Measurements from ENCODE around the gene SYCE3. TPM values are rescaled to one million over a fixed set of nuclear protein-coding genes. Genes with fewer than 3 reads are reported as not detected.
"Not testable (repeated sequence)": the region's sequence is repeated elsewhere in the genome, so short reads cannot be mapped to it uniquely, and the experiment has no call there.

Gene SYCE3
- total RNA-seq, 2 experiments from 2014 or later: 3.8 TPM

GRCh38 chr22:50533856-50534711 is 28.6 kb downstream of the SYCE3 start:
- POLR2A ChIA-PET; H3K36me3 Mint-ChIP-seq (ENCODE audit: low read depth); ATAC-seq; H3K9me3 Mint-ChIP-seq (ENCODE audit: low read depth); DNase-seq; H3K27me3 Mint-ChIP-seq: not testable (repeated sequence)
- intact Hi-C loops (cut with DNase I, micrococcal nuclease): loop anchor here in 1 of 2 experiments (5.0 kb wide), 1 partner anchor 557 kb away; no protein-coding TSS in a partner anchor
- peaks cover 41% of the 10 kb centered on the region for H3K4me1 Mint-ChIP-seq
- CTCF ChIA-PET: interaction anchor here (0.8 to 2.9 kb wide), 3 partner anchors 8 to 87 kb away, joined by 3 to 16 read pairs (median 3); partner anchors contain the start of gene SCO2
- H3K4me3 Mint-ChIP-seq: peak overlapping the region; percentile 87
- H3K27ac Mint-ChIP-seq: peak overlapping the region; percentile 79

DNA sequence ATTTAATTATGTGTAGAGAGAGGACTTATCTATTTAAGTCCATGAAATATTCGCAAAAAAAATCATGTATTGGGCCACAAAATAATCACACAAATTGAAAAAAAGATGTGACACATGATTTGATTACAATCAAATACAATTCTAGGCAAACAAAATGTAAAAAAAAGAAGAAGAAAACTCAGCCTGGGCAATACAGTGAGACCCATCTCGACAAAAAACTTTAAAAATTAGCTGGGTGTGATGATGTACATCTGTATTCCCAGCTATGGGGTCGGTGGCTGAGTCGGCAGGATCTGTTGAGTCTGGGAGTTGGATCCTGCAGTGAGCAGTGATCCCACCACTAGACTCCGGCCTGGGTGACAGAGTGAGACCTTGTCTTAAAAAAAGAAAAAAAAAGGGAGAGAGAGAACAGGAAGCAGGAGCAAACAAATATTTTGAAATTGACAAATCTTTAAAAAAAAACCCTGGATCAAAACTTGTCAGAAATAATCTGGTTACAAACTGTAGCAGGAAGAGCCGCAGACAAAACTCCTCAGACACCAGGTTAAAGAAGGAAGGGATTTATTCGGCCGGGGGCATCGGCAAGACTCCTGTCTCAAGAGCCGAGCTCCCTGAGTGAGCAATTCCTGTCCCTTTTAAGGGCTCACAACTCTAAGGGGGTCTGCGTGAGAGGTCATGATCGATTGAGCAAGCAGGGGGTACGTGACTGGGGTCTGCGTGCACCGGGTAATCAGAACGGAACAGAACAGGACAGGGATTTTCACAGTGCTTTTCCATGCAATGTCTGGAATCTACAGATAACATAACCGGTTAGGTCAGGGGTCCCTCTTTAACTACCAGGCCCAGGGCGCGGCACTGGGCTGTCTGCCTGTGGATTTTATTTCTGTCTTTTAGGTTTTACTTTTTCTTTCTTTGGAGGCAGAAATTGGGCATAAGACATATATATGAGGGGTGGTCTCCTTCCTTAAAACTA is 29.6 kb downstream of the SYCE3 start:
- no peaks in the 10 kb centered on the region for H3K27me3 Mint-ChIP-seq
- peak overlapping the region; percentile 87 for H3K4me3 Mint-ChIP-seq
- intact Hi-C loops (cut with DNase I, micrococcal nuclease): loop anchor here in 1 of 2 experiments (5.0 kb wide), 1 partner anchor 556 kb away; no protein-coding TSS in a partner anchor
- H3K4me1 Mint-ChIP-seq: peaks cover 41% of the 10 kb centered on the region
- DNase-seq (no peak), ATAC-seq (no peak)
- POLR2A ChIA-PET: no interaction called here
- peak overlapping the region; percentile 79 for H3K27ac Mint-ChIP-seq
- CTCF ChIA-PET: no interaction called here
- no peaks in the 10 kb centered on the region for H3K9me3 Mint-ChIP-seq (ENCODE audit: low read depth)
- peaks cover 8% of the 10 kb centered on the region for H3K36me3 Mint-ChIP-seq (ENCODE audit: low read depth)

- H3K27ac Mint-ChIP-seq: peak overlapping the region; percentile 97
- peaks cover 8% of the 10 kb centered on the region for H3K36me3 Mint-ChIP-seq (ENCODE audit: low read depth)
- intact Hi-C loops (cut with DNase I, micrococcal nuclease): loop anchor here (1.0 to 5.0 kb wide), 9 partner anchors 7 to 555 kb away; partner anchors contain the start of genes SYCE3 (in 2 of the 2), CHKB (in 1 of the 2) and NCAPH2 (in 1 of the 2)
- H3K9me3 Mint-ChIP-seq (ENCODE audit: low read depth): no peaks in the 10 kb centered on the region
- ATAC-seq (no peak), DNase-seq (peak; percentile 51)
- H3K4me3 Mint-ChIP-seq: peak overlapping the region; percentile 87
- CTCF ChIA-PET: no interaction called here
- H3K27me3 Mint-ChIP-seq: no peaks in the 10 kb centered on the region
- POLR2A ChIA-PET: no interaction called here
- peaks cover 48% of the 10 kb centered on the region for H3K4me1 Mint-ChIP-seq
These were observed 30.6 kb downstream of the SYCE3 start for GRCh38 chr22:50531962-50532674.

GRCh38 chr22:50531546-50531961 is 31.2 kb downstream of the SYCE3 start:
- Mint-ChIP-seq H3K27ac (peak overlapping the region; percentile 97), H3K27me3 (no peaks in the 10 kb centered on the region), H3K36me3 (ENCODE audit: low read depth) (peaks cover 8% of the 10 kb centered on the region), H3K9me3 (ENCODE audit: low read depth) (no peaks in the 10 kb centered on the region), H3K4me3 (peak overlapping the region; percentile 87), H3K4me1 (peaks cover 49% of the 10 kb centered on the region)
- DNase-seq (peak; percentile 88), ATAC-seq (peak; percentile 52)
- intact Hi-C loops (cut with DNase I, micrococcal nuclease): loop anchor here (1.0 to 5.0 kb wide), 9 partner anchors 8 to 554 kb away; partner anchors contain the start of genes SYCE3 (in 2 of the 2), CHKB (in 1 of the 2) and NCAPH2 (in 1 of the 2)
- ChIA-PET POLR2A (no interaction called here), CTCF (no interaction called here)

- Mint-ChIP-seq H3K4me3 (peak overlapping the region; percentile 87), H3K9me3 (ENCODE audit: low read depth) (no peaks in the 10 kb centered on the region), H3K4me1 (peaks cover 45% of the 10 kb centered on the region), H3K27me3 (no peaks in the 10 kb centered on the region), H3K36me3 (ENCODE audit: low read depth) (peaks cover 8% of the 10 kb centered on the region), H3K27ac (peak overlapping the region; percentile 97)
- ChIA-PET CTCF (no interaction called here), POLR2A (interaction anchor here (0.7 kb wide), 1 partner anchor 8 kb away, joined by 5 read pairs; no protein-coding TSS in a partner anchor)
- intact Hi-C loops (cut with DNase I, micrococcal nuclease): loop anchor here (1.0 to 5.0 kb wide), 9 partner anchors 8 to 554 kb away; partner anchors contain the start of genes SYCE3 (in 2 of the 2), CHKB (in 1 of the 2) and NCAPH2 (in 1 of the 2)
- ATAC-seq (peak; percentile 45), DNase-seq (peak; percentile 92)
These were observed 31.7 kb downstream of the SYCE3 start for GRCh38 chr22:50530877-50531545.

DNA sequence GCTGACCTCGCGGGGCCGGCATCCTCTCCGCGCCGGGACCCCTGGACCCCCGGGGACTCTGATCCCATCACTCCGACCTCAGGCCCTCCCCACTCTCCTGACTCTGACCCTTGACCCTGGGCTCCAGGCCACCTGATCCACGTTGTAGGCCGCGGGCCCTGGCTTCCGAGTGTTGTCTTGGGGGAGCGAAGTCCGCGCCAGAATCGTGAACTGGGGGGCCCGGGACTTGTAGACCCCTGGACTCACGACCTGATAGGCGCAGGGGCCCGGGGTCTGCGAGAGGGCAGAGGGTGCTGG is 32.2 kb downstream of the SYCE3 start:
- H3K4me1 Mint-ChIP-seq: peaks cover 45% of the 10 kb centered on the region
- no peak for ATAC-seq
- CTCF ChIA-PET: no interaction called here
- peak overlapping the region; percentile 86 for H3K27ac Mint-ChIP-seq
- intact Hi-C loops (cut with DNase I, micrococcal nuclease): loop anchor here (2.0 to 5.0 kb wide), 3 partner anchors 32 to 553 kb away; partner anchors contain the start of genes CHKB (in 1 of the 2) and SYCE3 (in 1 of the 2)
- no peak for DNase-seq
- no peaks in the 10 kb centered on the region for H3K27me3 Mint-ChIP-seq
- H3K9me3 Mint-ChIP-seq (ENCODE audit: low read depth): no peaks in the 10 kb centered on the region
- POLR2A ChIA-PET: interaction anchor here (0.7 kb wide), 1 partner anchor 9 kb away, joined by 5 read pairs; no protein-coding TSS in a partner anchor
- peaks cover 8% of the 10 kb centered on the region for H3K36me3 Mint-ChIP-seq (ENCODE audit: low read depth)
- peak overlapping the region; percentile 87 for H3K4me3 Mint-ChIP-seq

GRCh38 chr22:50529897-50530579 is 32.7 kb downstream of the SYCE3 start, which contains the start of gene TYMP:
TSS of gene TYMP (minus strand) at chr22:50530012. CDS start at chr22:50529709, 303 bp downstream.
- CTCF ChIA-PET: interaction anchor here (1.8 kb wide), 1 partner anchor 15 kb away, joined by 5 read pairs; the partner anchor contains the start of gene KLHDC7B
- H3K4me1 Mint-ChIP-seq: peaks cover 45% of the 10 kb centered on the region
- no peaks in the 10 kb centered on the region for H3K27me3 Mint-ChIP-seq
- ATAC-seq (peak; percentile 8), DNase-seq (peak; percentile 82)
- POLR2A ChIA-PET: interaction anchor here (0.6 to 1.0 kb wide), 2 partner anchors 9 to 15 kb away, joined by 3 to 6 read pairs; no protein-coding TSS in a partner anchor
- intact Hi-C loops (cut with DNase I, micrococcal nuclease): loop anchor here (2.0 to 5.0 kb wide), 6 partner anchors 33 to 678 kb away; partner anchors contain the start of genes CHKB (in 1 of the 2), PIM3 (in 1 of the 2), PPP6R2 (in 1 of the 2) and SYCE3 (in 1 of the 2)
- H3K36me3 Mint-ChIP-seq (ENCODE audit: low read depth): peaks cover 8% of the 10 kb centered on the region
- peak within 1 kb of the TSS; percentile 97 for H3K27ac Mint-ChIP-seq
- no peaks in the 10 kb centered on the region for H3K9me3 Mint-ChIP-seq (ENCODE audit: low read depth)
- H3K4me3 Mint-ChIP-seq: peak within 1 kb of the TSS; percentile 87

GRCh38 chr22:50529416-50529896 is 33.3 kb downstream of the SYCE3 start:
- Mint-ChIP-seq H3K36me3 (ENCODE audit: low read depth) (peaks cover 13% of the 10 kb centered on the region), H3K4me1 (peaks cover 47% of the 10 kb centered on the region), H3K27ac (no peak overlapping the region), H3K9me3 (ENCODE audit: low read depth) (no peaks in the 10 kb centered on the region), H3K4me3 (peak overlapping the region; percentile 77), H3K27me3 (no peaks in the 10 kb centered on the region)
- POLR2A ChIA-PET: interaction anchor here (1.0 to 1.3 kb wide), 3 partner anchors 10 to 92 kb away, joined by 4 to 7 read pairs (median 6); partner anchors contain the start of genes LMF2 and NCAPH2
- intact Hi-C loops (cut with DNase I, micrococcal nuclease): loop anchor here in 1 of 2 experiments (5.0 kb wide), 3 partner anchors 187 to 677 kb away; partner anchors contain the start of genes PIM3, PPP6R2 and ZBED4
- no peak for ATAC-seq
- CTCF ChIA-PET: interaction anchor here (0.6 to 5.2 kb wide), 6 partner anchors 10 to 99 kb away, joined by 3 to 43 read pairs (median 8); partner anchors contain the start of genes ARSA, KLHDC7B and SYCE3
- no peak for DNase-seq

Measured in activated CD4-positive, alpha-beta T cell treated with anti-CD3 and anti-CD28 coated beads for 36 hours (primary cell).